ENCODE measurements around the gene ABAT. TPM values are rescaled to one million over a fixed set of nuclear protein-coding genes. Genes with fewer than 3 reads are reported as not detected.

The ABAT gene
- total RNA-seq, 1 experiment from 2014 or later: 4.7 TPM

GRCh38 chr16:8781797-8782196 is 107.4 kb downstream of the ABAT start:
- no peaks in the 10 kb centered on the region for H3K27me3 ChIP-seq (ENCODE audit: insufficient read depth, low read length)
- no TSS peak for BruUV-seq (replicated peaks)
- H4K20me1 ChIP-seq (ENCODE audit: insufficient read depth): no peaks in the 10 kb centered on the region
- TF ChIP-seq FOSL1 (IDR thresholded peaks at IDR 0.05; ENCODE audit: low read depth) (no peak), CEBPB (IDR thresholded peaks at IDR 0.05; ENCODE audit: low read depth) (no peak), EZH2phosphoT487 (IDR thresholded peaks at IDR 0.05; ENCODE audit: borderline replicate concordance) (no peak), EGR1 (IDR thresholded peaks at IDR 0.05; ENCODE audit: low read depth) (no peak), ZNF274 (IDR thresholded peaks at IDR 0.05; ENCODE audit: low read depth, low read length) (no peak), SRF (IDR thresholded peaks at IDR 0.05; ENCODE audit: low read depth) (no peak), SP1 (IDR thresholded peaks at IDR 0.05; ENCODE audit: low read depth) (no peak), JUND (IDR thresholded peaks at IDR 0.05) (no peak), SIN3A (IDR thresholded peaks at IDR 0.05; ENCODE audit: low read depth) (no peak)
- TF ChIP-seq, protein P1, sequence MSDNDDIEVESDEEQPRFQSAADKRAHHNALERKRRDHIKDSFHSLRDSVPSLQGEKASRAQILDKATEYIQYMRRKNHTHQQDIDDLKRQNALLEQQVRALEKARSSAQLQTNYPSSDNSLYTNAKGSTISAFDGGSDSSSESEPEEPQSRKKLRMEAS (IDR thresholded peaks at IDR 0.05): no peak
- ChIA-PET CTCF (no interaction called here), RAD21 (ENCODE audit: low non-redundant PET in 1 of 2, low total read pairs in 2 of 2, uncharacterized antibody in 2 of 2, unreplicated experiment in 2 of 2) (no interaction called here), POLR2A (no interaction called here)
- ATAC-seq (no peak), DNase-seq (ENCODE audit: low read depth, low spot score) (no peak)
- H3K4me2 ChIP-seq (ENCODE audit: low read length): no peak overlapping the region
- no peaks in the 10 kb centered on the region for H3K9me3 ChIP-seq (ENCODE audit: control insufficient read depth in 1 of 2, insufficient read depth in 1 of 2, low read depth in 1 of 2, low read length in 2 of 2)
- H3K4me3 ChIP-seq (replicated peaks in 1 of 2; ENCODE audit: low read depth in 1 of 2, low read length in 2 of 2): no peak overlapping the region
- H3K9me2 ChIP-seq (ENCODE audit: insufficient read depth): no peaks in the 10 kb centered on the region
- H3K27ac ChIP-seq (ENCODE audit: low read depth, low read length): no peak overlapping the region
- no peak overlapping the region for H3K9ac ChIP-seq (ENCODE audit: low read length)
- no peaks in the 10 kb centered on the region for H3K79me2 ChIP-seq (ENCODE audit: insufficient read depth, low read length)
- no peaks in the 10 kb centered on the region for H3K36me3 ChIP-seq (ENCODE audit: control insufficient read depth in 1 of 2, insufficient read depth in 2 of 2, low read length in 2 of 2)
- H3K4me1 ChIP-seq (ENCODE audit: control insufficient read depth in 1 of 2, insufficient read depth in 2 of 2, low read length in 2 of 2): no peaks in the 10 kb centered on the region
- intact Hi-C loops (cut with micrococcal nuclease): no loop called here
- H2AFZ ChIP-seq (ENCODE audit: low read depth, low read length, poor library complexity, severe bottlenecking): no peak overlapping the region

DNA sequence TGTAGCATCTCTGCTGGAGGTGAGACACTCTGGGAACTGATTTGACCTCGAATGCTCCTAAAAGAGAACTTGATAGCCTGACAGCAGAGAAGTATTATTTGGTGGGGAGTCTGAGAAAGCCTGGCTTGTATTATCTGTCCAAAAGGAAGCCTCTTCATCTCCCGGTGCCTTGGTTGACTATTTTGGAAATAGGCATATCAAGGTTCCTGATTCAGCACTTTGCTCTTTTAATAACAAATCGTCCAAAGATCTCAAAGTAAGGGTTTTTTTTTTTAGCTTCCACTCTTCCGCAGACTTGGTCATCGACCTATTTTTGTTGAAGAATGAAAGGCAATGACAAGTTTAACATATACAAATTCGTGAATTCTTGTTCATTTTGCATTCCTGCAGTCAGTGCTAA is 108.3 kb downstream of the ABAT start:
- ATAC-seq: no peak
- CTCF ChIA-PET: no interaction called here
- RAD21 ChIA-PET (ENCODE audit: low non-redundant PET in 1 of 2, low total read pairs in 2 of 2, uncharacterized antibody in 2 of 2, unreplicated experiment in 2 of 2): no interaction called here
- Histone ChIP-seq H3K4me2 (ENCODE audit: low read length) (no peak overlapping the region), H3K4me3 (replicated peaks in 1 of 2; ENCODE audit: low read depth in 1 of 2, low read length in 2 of 2) (no peak overlapping the region), H3K27me3 (ENCODE audit: insufficient read depth, low read length) (no peaks in the 10 kb centered on the region), H3K79me2 (ENCODE audit: insufficient read depth, low read length) (no peaks in the 10 kb centered on the region), H3K9me3 (ENCODE audit: control insufficient read depth in 1 of 2, insufficient read depth in 1 of 2, low read depth in 1 of 2, low read length in 2 of 2) (no peaks in the 10 kb centered on the region), H3K9me2 (ENCODE audit: insufficient read depth) (no peaks in the 10 kb centered on the region), H3K27ac (ENCODE audit: low read depth, low read length) (no peak overlapping the region), H2AFZ (ENCODE audit: low read depth, low read length, poor library complexity, severe bottlenecking) (no peak overlapping the region), H4K20me1 (ENCODE audit: insufficient read depth) (no peaks in the 10 kb centered on the region), H3K9ac (ENCODE audit: low read length) (no peak overlapping the region), H3K36me3 (ENCODE audit: control insufficient read depth in 1 of 2, insufficient read depth in 2 of 2, low read length in 2 of 2) (no peaks in the 10 kb centered on the region), H3K4me1 (ENCODE audit: control insufficient read depth in 1 of 2, insufficient read depth in 2 of 2, low read length in 2 of 2) (no peaks in the 10 kb centered on the region)
- POLR2A ChIA-PET: no interaction called here
- no peak for DNase-seq (ENCODE audit: low read depth, low spot score)
- TF ChIP-seq, protein P1 (IDR thresholded peaks at IDR 0.05): no peak
- TF ChIP-seq POLR2AphosphoS5 (IDR thresholded peaks at IDR 0.05; ENCODE audit: low read depth, low read length): no peak
- TF ChIP-seq, protein P2, sequence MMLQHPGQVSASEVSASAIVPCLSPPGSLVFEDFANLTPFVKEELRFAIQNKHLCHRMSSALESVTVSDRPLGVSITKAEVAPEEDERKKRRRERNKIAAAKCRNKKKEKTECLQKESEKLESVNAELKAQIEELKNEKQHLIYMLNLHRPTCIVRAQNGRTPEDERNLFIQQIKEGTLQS (IDR thresholded peaks at IDR 0.05): no peak
- intact Hi-C loops (cut with micrococcal nuclease): no loop called here
- BruUV-seq (replicated peaks): no TSS peak
